NCI-H1048 (cell line): ENCODE data around the gene AMN.

Experiments
- DNase-seq: peaks from one replicate; lab custom pipeline; 2025; lab: John Stamatoyannopoulos, UW

Gene AMN

DNA sequence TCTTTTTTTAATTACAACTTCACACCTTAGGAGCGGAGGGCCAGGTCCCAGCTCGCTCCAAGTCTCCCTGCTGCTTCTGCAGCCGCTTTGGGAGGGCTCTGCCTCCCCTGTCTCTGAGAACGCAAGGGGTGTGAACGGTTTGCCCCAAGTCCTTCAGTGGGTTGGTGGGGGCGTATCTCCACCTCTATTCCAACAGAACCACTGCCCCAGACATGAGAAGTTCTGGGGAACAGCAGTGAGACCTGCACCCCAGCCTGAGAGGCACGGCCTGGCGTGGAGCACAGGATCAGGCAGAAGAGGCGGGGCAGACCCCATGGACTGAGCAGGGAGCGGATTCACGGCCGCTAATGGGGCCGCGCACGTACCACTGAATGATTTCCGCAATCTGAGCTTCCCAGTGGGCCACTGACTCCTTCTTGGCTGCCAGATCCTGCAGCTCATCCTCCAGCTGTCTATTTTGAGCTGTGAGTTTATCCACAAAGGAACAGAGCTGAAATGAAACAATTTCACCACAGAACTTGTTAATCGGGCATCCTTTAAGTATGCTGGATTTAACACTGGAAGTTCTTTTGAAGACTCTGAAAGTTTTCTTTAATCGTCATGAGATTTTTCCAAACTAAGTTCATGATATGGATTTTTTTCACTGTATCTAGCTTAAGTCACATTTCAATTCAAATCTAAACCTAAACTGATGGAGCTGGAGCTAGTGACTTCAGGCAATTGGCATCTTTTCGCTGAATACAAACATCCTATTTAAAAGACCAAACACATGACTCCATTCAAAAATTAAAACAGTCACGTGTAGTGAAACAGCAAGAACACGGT lies 44.4 kb downstream of the AMN start:
- no peak for DNase-seq

DNA sequence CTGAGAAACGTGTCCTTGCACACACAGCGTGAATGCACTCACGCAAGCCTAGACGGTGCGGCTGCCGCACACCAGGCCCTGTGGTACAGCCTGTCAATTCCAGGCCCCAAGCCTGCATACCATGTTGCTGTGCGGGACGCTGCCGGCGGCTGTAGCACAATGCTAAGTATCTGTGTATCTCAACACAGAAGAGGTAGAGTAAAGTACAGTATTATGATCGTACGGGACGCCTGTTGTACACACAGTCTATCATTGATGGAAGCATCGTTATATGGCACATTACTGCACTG lies 45.0 kb downstream of the AMN start:
- no peak for DNase-seq

DNA sequence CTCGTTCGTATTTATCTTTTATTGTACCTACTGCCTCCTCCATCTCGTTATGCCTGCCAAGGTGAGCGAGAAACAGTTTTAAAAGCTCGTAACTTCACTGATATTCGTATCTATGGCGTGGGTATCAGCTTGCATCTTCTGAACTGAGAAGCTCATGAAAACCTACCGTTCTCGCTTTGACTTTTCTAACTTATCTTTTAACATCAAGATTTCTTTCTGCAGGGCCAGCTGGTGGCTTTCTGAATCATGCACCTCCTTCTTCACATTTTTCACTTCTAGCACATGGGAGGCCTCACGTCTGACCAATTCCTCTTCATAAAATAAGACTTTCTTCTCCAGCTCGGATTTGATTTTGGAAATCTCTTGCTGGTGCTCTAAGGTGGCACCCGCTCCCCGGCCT lies 45.8 kb downstream of the AMN start:
- DNase-seq = no peak

DNA sequence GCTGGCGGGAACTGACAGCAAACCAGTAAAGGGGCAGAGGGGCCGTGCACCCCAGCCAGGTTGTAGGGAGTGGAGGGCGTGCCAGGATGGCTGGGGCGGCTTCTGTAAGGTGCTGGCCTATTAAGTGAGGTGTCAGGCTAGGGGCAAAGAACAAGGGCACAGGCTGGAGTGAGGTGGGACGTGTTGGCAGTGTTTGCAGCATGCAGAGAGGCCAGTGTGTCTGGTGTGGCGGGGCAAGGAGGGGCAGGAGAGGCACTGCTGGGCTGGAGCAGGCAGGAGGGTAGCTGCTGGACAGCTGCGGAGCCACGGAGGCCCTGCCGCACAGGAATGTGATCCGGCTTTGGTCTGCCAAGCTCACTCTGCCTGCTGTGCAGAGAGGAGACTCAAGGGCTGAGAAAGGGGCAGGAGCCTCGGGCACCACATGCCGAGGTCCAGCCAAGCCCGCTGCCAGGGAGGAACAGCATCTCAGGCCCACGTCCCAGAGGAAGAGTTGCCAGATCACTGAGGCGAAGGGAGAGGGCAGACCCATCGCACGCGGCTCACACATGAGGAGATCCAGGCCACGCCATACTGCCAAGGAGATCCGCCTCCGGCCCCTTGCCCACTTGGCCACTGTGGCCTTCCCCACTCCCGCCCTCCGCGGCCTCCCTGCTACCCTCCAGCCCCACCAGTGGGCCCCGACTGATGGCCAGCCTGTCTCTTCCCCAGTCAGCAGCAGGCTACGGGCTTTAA lies 46.8 kb downstream of the AMN start:
- no peak for DNase-seq

DNA sequence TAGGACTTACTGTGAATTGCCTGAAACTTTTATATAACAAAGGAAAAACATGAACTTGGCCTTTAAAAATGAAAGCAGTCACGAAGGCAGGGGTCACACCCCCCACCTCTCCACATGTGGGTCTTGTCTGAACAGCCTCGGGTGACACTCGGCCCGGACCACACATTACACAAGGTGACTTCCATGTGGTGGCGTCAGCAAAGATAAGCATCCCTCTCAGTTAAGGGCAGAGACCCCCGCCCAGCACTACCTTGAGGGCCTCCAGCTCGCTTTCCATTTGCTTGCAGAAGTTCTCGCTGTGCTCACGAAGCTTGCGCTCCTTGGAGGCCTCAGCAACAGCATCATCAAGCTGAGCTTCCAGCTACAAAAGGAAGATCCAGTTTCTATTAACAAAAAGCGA lies 47.4 kb downstream of the AMN start:
- no peak for DNase-seq

DNA sequence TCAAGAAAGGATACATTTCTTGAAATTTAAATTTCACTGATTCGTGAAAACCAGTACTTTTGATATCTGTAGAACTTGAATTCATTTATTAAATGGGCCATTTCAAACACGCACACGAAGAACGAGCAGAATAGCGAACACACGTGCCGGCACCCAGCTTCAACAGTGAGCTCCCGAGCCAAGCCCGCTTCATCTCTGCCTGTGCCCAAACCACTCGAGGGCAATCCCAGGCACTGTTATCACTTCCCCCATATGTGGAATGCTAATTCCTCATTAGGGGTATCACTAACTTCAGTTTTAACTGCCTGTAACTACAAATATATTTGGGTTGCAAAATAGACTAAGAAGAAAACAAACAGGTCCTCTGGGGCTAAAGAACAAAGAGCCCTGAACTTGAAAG lies 48.0 kb downstream of the AMN start:
- no peak for DNase-seq

DNA sequence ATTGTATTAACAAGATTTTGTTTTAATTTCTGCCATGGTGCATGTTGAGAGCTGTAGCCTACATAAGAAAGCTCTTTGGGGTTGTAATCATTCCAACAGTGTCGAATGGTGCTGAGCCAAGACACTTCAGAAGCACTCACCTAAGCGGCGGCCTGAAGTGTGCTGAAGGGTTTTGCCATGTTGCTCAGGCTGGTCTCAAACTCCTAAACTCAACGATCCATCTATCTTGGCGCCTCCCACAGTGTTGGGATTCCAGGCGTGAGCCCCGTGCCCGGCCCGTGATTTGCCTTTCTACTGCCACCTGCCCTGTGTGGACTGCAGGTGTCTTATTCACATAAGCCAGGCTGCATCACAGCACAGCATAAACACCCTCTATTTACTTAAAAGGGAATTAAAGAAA lies 48.9 kb downstream of the AMN start:
- no peak for DNase-seq

DNA sequence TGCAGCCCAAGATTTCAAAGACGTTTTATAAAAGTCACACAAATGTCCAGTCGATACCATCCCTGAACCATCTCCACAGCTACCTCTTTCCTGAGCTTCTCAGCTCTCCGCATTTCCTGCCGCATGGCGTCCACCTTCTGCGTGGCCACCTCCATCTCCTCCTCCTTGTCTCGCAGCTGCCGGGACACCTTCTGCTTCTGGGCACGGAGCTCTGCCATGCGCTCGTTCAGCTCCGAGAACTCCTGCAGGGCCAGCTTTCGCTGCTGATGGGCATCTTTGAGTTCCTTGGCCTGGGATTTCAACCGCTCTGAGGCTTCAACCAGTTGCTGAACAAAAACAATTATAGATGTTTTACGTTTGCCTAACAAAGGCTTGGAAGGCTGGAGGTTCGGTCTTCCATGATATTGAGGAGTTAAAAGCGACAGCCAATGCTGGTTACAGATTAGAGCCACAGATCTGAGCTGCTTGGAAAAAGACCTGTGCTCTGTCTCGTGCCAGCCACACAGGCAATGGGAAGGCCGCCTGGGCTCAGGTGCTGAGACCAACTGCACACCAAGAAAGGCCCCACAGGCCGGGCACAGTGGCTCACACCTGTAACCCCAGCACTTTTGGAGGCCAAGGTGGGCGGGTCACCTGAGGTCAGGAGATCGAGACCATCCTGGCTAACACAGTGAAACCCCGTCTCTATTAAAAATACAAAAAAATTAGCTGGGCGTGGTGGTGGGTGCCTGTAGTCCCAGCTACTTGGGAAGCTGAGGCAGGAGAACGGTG lies 49.6 kb downstream of the AMN start:
- no peak for DNase-seq

DNA sequence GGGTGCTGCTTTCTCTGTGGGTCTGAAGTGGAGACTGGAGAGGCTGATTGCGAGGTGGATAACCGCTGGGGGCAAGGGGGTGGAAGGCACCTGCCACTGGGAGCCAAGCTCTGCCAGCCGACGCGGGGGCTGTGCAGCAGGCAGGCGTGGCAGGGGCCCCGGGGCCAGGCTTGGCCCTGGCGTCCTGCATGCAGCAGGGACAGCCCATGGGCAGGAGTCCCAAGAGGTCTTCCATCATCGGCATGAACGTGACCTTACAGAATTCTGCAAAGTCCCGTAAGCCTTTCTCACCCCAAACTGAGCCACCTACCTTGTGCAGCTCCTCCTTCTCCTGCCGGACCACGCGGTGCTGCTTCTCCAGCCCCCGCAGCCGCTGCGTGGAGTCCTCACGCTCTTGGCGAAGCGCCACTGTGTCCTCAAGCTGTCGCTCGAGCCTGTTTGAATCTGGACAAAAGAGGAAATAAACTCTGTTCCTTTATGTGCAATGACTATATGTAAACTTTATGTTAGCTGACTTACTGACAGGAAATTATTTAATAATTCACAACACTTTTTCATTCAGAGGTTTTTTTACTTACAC lies 51.3 kb downstream of the AMN start:
- no peak for DNase-seq

DNA sequence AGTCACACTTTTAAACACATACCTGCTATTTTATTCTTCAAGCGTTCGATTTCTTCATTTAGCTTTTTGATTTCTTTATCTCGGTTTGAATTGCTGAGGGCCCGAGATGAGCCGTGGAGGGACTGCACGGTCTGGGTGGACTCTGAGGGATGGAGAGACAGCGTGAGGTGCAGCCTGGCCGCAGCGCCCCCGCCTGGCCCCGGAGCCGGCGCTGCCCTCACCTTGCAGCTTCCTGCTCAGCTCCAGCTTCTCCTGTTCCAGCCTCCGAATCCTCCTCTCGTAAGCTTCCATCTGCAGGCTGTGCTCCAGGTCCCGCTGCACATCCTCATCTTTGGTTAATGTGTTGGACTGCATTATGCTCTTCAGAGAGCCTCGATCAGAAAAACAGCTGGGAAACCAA lies 53.2 kb downstream of the AMN start:
- DNase-seq = no peak

DNA sequence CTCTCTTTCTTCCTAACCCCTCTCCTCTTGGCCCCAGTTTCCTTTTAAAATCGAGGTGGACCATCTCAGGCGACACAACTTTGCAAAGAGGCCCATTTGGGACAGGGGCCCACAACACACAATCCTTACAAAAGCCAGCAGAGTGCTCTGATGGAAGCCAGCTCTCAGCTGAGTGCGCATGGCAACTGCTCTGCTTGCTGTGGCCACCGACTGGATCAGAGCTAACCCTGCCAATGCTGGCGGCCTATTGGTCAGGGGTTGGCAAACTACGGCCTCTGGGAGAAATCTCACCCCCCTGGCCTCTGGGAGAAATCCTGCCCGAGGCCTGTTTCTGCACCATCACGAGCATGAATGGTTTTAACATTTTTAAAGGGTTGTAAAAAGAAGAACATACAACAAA lies 55.0 kb downstream of the AMN start:
- DNase-seq = no peak

DNA sequence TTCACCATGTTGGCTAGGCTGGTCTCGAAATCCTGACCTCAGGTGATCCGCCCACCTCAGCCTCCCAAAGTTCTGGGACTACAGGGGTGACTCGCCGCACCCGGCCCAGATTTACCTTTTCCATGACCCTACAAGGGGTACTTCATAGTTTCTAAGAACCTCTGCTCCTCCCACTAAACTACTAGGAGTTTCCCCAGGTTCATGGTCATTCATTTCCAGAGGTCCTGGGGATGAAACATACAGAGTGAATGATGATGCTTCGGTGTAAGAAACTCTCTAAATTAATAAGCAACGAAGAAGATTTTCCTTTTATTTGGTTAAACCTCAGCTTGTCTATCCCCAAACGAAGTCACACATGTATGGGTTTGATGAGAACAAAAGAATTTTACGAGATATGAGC lies 56.9 kb downstream of the AMN start:
- DNase-seq = no peak

DNA sequence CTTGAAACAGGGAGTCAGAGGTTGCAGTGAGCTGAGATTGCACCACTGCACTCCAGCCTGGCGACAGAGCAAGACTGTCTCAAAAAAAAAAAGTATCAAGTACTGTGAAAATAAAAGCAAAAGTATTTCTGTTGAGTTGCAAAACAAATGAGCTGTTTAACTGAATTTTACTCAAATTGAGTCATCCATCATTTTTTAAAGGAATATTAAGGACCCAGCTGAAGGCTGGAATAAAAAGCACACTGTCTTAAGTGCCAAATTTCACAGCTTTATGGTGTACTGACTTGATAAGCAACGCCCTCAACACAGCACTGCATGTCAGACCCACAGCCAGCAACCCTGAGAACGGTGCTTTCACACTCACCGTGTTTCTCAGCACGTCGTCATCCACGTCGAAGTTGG lies 57.9 kb downstream of the AMN start:
- DNase-seq = no peak
